ENCODE results near the gene TP53I11.

Gene TP53I11

DNA sequence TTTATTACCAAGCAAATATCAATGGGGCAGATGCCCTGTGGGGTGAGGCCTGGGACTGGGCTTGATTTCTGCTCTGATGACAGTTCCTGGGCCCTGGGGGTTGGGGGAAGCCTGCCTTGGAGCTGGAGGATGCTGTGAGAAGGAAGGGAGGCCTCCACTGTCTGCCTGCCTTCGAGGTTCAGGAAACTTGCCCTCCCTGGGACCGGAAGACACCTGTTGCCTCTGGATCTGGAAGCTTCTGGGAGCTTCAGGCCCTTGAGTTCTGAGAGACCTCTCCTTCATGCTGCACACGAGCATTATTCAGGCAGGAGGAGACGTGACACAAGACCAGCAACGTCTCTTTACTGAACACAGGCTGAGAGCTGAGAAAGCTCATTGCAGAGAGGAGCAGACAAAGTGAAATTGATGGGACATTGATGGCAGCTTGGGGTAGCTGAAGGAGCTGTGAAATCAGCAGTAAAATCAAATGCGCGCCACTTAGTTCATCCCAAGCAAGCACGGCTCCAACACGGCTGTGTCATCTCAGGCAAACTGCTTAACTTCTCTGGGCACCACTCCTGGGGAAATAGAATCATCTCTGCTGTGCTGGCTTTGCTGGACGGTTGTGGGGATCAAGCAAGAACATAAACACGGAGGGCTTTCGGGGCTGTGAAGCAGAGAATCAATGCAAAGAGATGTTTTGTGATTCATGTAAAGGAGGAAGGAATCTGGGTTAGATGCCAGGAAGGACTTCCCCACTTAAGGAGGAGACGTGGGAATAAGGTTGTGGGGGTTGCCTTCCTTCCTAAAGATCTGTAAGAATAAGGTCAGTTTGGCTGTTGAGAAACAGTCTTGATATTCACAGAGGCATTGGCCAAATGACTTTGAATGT lies 64.5 kb downstream of the TP53I11 start:
- DNase-seq (ENCODE audit: insufficient read length, low spot score) (no peak), FAIRE-seq (no peak)
- no peak for TF ChIP-seq CTCF (IDR thresholded peaks at IDR 0.05; ENCODE audit: insufficient read depth, missing control alignments)

DNA sequence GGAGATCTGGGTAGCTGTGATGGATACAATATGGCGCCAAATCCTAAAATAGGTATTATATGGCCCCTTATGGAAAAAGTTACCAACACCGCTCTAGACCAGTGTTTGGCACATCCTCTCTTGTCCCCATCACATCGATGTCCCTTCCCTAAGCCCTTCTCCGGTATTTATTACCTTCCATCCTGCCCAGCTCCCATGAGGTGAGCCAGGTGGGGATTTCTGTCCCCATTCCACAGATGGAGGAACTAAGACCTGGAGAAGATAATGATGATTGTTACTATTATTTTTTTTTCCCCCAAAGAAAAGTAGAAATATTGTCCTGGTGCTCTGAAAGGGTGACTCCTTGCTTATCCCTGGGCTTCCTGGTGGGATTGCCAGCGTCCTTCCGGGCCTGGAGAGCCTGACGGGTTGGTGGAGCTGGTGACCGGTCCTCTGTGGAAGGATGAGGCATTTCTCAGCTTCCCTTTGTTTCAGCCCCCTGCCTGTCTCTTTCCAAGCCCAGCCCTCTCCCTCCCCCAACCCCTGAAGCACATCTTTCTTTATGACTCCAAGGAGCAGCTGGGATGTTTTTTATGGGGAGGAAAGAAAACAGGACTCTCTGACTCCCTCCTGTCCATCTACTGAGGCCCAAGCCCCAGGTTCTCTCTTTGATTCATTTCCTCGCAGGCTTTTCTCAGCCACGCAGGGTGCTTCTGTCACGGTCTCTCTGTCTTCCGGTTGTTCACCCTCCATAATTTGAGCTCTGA lies 65.4 kb downstream of the TP53I11 start:
- FAIRE-seq, result no peak
- TF ChIP-seq CTCF (IDR thresholded peaks at IDR 0.05; ENCODE audit: insufficient read depth, missing control alignments), result no peak
- DNase-seq (ENCODE audit: insufficient read length, low spot score), result no peak

DNA sequence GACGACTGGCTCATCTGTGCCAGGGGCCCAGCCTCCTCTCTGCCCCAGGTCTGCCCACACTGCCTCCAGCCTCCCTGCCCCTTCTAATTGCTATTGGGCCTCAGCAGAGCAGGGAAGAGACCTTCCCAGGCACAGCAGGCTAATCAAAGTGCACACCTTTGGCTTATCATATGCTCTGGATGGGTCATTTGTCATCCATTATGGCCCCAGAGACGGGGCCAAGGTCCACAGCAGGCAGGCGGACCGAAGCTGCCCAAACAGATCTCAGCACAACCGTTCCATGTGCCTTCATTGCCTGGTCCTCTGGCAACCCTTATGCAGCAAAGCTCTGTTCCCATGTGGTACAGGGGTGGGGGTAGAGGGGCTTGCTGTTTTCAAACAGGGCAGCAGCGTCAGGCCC lies 66.6 kb downstream of the TP53I11 start:
- DNase-seq (ENCODE audit: insufficient read length, low spot score) (no peak), FAIRE-seq (no peak)
- TF ChIP-seq CTCF (IDR thresholded peaks at IDR 0.05; ENCODE audit: insufficient read depth, missing control alignments), result no peak

DNA sequence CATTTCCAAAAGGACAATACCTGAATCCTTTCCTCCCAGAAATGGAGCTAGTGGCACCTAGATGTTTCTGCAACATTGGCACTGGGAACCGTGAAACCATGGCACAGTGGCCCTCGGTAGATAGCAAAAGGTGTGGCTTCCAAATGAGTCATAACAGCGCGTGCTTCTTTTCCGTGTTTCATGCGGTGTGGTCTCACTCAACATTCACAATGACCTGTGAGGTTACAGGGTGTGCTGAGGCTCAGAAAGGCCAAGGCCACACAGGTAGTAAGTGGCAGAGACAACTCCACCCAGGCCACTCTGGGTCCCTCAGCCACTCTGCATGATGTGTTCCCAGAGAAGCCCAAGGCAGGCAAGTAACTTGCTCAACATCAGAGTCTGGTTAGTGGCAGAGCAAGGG lies 67.4 kb downstream of the TP53I11 start:
- TF ChIP-seq CTCF (IDR thresholded peaks at IDR 0.05; ENCODE audit: insufficient read depth, missing control alignments), result no peak
- FAIRE-seq, result no peak
- no peak for DNase-seq (ENCODE audit: insufficient read length, low spot score)
